GM21526 (cell line): ENCODE measurements around the gene NT5C1A.

Experiments used
- ATAC-seq: cut with Tn5 transposase; IDR thresholded peaks from one replicate; pipeline ENCODE4 v1.9.1; 2021; ENCODE audit warnings: moderate library complexity; ENCODE audit not compliant: unreplicated experiment, low FRiP score

Gene NT5C1A

GRCh38 chr1:39640861-39641260 is 31.0 kb downstream of the NT5C1A start:
- ATAC-seq, result no peak

GRCh38 chr1:39639305-39640130 is 32.4 kb downstream of the NT5C1A start, which contains the start of gene HEYL:
TSS of gene HEYL (minus strand) at chr1:39639643. CDS start at chr1:39639625, 18 bp downstream.
- no peak for ATAC-seq

DNA sequence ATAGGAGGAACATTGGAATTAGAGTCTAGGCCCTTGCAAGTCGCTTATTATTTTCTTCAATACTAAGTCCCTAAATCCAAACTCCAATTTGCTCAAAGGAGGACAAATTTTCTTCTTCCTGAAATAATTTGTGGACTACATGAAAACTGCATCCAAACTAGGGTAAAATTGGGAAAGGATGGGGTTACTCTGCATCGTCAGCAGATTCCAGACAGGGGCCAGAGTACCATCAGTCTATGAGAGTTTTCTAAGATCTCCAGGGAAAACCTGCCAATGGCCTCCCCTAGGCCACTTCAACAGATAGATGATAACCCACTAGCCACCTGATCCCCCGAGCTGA is 33.0 kb downstream of the NT5C1A start:
- ATAC-seq, result no peak

- ATAC-seq, result no peak
Measured at GRCh38 chr1:39637361-39637760, 34.5 kb downstream of the NT5C1A start.

GRCh38 chr1:39635871-39636210 is 36.1 kb downstream of the NT5C1A start:
- no peak for ATAC-seq

DNA sequence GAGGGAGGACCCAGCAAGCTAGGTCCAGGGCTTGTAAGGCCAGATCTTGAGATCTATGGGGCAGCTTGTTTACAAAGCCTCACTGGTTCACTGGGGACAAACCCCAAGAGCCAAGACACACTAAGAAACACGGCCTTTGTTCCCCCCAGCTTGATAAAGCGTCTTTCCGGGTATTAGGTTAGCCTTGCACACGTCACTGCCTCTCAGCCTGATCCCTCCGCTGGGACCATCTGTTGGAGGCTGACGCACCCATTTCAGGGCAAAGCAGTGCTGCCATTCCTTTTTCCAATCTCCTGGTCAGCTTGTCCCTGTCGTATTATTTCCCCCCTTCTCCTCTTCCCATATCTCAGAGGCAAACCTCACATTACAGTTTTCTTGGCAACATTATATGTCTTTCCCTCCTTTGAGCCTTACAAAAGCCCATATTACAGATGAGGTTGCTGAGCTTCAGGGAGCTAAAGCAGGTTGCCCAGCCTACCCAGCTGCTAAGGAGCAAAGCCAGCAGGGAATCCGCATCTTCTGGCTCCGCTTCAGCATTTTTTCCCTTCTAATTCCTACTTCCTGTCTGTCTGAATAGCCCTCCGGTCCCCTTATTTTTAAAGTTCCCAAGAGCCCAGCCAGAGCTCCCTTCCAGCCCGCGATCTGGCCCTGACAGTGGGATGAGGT is 36.6 kb downstream of the NT5C1A start:
- no peak for ATAC-seq

DNA sequence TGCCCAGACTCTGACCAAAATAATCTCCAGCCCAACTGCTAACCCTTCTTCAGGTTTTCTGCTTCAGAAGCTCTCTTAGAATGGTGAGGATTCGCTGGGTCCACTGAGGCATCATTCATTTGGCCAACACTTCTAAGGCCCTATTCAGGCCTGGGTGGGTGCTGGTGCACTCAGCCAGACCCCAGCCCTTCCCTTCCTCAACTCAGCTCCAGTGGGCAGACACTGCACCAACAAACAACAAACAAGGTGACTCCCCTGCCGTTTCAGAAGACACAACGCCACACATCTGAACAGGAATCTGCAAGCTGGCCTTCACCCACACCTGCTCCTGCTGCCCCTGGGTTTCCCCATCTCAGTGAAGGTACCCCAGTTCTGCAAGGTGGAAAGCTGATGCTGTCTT is 38.5 kb downstream of the NT5C1A start:
- ATAC-seq, result no peak

DNA sequence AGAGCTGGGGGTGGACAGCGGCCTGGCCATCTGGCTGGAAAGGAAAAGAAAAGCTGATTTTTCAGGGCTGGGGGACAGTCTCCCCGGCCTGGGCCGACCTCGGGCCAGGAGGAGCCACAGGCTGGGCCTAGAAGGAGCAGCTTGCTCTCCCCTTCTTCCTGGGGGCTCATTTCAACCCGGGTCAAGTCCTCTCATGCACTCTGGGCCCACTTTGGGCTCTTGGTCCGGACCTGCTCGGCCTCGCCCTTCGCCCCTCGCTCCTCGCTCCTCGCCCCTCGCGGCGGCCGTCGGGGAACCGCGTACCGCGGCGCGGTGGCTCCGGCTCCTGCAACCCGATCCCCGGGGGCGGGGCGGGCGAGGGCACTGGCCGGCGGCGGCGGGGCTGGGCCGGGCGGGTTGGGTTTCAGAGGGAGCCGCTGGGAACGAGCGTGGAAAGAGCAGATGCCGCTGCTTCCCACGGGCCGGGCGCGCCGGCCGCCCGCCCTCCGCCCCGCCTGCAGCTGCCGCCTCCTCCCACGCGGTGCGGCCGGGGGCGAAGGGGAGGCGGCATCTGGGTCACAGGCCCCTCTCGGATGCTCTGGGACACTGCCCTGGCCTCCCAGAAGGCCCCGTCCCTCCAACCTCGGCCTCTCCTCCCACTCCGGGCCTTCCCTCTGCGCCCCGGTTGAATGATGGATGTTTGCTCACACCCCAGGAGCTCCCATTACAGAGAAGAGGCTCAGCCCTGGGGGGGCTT is 39.1 kb downstream of the NT5C1A start:
- ATAC-seq, result no peak

DNA sequence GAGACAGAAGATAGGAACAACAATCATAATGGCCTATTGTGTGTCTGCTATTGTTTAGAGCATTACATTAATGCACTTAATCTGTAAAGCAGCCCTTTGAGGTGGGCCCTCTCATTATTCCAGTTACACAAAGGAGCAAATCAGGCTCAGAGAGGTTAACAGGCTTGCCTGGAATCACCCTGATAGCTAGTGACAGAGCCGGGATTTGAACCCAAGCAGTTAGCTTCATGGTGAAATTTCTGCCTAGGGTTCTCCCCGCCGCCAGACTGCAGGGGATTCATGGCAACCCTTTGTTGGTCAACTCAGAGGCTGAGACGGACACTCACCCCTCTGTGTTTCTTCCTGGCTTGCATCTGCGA is 39.6 kb downstream of the NT5C1A start:
- no peak for ATAC-seq

GRCh38 chr1:39631361-39632322 is 40.3 kb downstream of the NT5C1A start:
- no peak for ATAC-seq

DNA sequence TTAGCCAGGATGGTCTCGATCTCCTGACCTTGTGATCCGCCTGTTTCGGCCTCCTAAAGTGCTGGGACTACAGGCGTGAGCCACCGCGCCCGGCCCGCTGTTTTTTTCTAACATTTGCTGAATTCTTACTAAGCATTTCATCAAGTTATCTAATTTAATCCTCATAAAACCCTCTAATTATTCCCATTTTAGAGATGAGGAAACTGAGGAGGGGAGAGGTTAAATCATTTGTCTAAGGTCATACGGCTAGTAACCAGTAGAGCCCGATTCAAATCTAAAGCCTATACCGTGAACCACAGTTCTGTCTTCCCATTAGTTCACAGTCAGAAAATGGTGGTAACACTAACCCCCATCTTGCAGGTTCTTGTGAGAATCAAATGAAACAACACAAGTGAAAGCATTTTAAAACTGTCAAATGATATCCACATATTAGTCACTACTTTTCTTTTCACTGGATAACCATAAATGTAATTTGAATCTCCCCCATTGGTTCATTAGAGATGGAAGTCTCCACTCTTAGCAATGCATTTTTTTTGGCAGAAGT is 43.0 kb downstream of the NT5C1A start:
- no peak for ATAC-seq

GRCh38 chr1:39626646-39627045 is 45.3 kb downstream of the NT5C1A start:
- ATAC-seq, result no peak

- ATAC-seq, result no peak
Measured at GRCh38 chr1:39625462-39626273, 46.2 kb downstream of the NT5C1A start.

DNA sequence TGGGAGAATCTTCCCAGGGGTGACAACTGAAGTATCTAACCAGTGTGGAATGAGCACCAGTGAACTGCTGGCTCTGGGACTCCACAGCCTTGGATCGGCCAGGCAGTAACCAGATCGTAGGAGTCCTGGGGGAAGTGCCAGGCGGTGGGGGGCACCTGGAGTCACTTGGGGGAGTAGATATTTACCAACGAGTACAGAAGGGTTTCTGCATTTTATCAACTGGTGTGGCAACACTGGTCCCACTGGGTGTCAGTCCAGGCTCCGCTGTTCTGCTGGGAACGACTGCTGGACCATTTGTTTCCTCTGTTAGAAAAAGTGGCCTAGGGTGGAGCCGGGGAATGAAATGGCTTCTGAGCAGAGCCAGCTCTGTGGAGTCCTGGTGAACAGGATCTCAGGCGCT is 46.9 kb downstream of the NT5C1A start:
- no peak for ATAC-seq

DNA sequence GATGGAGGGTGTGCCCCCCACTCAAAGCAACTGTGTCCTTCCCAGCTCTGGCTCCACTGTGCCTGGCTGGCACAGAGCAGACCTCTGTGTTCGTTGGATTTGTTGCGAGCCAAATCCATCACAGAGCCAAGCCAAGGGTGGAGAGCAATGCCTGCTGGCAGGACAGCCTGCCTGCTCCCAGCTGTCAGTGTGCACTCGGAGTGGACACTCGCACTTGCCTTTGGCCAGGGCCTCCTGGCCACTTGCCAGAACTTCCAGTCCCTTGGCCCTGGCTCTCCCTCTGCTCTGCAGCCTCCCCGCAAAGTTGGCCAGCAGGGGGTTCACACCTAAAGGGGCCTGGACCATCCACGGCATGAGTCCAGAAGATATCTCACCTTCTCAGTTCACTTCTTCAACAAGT is 48.9 kb downstream of the NT5C1A start:
- ATAC-seq, result no peak

DNA sequence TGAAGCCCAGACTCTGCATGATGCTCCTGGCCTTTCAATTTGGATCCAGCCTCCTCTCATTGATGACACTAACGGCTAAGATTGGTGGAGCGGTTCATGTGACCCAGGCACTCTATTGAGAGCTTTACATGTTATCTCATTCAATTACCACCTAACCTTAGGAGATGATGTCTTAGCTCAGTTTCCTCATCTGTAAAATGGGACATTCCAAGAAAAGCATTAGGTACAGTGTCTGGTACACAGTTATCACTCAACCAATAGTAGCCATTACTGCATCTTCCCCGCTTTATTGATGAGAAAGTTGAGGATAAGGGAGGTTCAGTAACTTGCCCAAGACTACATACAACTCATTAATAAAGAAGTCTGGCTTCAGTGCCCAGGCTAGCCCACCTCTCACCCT is 49.5 kb downstream of the NT5C1A start:
- ATAC-seq, result no peak

- no peak for ATAC-seq
Measured at GRCh38 chr1:39620659-39621165, 51.2 kb downstream of the NT5C1A start.

- ATAC-seq, result no peak
Measured at GRCh38 chr1:39617488-39618049, 54.3 kb downstream of the NT5C1A start.
